Activated CD8-positive, alpha-beta memory T cell treated with anti-CD3 and anti-CD28 coated beads for 4 hours (primary cell): ENCODE data around the gene APCDD1L.

ENCODE experiments used
- DNase-seq, 2 donors: peaks; one replicate each; pipeline ENCODE4 v3.0.0-alpha.2; 2020; ENCODE audit warnings: low read depth in 2 of 2

APCDD1L gene

GRCh38 chr20:58467572-58468527 is 47.3 kb downstream of the APCDD1L start:
- no peak for DNase-seq

GRCh38 chr20:58466729-58467571 is 48.2 kb downstream of the APCDD1L start:
- no peak for DNase-seq

DNA sequence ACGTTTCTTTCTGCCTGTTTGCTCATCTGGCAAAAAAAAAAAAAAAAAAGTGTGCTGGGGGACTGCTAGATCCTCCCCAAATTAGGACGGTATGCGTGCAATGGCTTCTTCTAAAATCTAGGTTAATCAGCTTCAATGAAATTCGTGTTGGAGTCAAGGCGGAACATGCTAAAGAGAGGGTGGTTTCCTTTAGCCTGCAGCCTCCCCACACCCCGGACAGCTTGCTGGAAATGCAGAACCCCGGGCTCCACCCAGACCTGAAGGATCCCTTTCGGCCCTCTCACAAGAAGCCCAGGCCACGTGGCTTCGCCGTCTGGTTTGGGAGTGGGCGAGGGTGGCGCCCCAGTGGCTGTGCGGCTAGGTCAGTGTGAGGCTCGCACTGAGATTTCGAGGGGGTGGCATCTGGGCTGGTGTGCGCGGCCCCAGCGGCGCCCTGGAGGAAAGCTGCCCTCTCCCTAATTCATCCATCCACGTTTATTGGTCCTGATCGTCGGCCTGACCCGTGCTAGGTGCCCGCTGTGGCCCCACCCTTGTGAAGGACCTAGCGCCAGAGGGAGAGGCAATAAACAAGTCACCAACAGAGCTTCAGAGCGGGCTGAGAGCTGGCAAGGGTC is 49.0 kb downstream of the APCDD1L start:
- DNase-seq = no peak

DNA sequence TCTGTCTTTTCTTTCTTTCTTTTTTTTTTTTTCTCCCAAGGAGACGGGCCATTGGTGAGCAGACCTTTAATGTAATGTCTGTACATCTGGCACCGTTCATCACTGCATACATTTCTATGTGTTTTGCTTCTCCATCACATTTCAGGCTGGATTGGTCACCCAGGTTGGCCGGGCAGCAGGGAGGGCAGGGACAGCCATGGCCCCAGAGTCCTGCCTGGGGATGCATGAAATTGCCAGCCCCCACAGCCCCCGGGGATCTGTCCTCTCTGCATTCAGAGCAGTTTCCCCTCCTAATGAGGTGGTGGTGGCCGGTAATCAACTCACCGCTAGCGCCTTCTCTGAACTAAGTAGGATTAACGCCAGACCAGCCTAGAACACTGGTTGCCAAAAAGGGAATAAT is 50.4 kb downstream of the APCDD1L start:
- no peak for DNase-seq

DNA sequence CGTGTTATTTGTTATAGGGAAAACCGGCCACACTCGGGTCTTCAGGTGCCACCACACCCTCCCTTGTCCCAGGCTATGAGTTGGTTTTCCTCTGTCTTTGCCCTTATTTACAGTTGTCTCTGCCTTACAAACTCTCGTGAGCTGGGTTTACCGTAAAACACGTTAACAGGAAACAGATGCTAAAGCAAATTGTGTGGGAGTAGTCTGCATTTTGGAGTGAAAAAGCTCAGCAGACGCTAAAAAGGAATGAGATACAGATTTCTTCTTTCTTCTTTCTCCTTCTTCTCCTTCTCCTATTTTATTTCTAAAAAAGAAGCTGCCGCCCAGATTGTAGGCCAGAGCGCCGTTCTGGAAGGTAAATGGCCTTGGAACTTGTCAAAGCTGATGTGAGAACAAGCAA is 51.9 kb downstream of the APCDD1L start:
- no peak for DNase-seq

GRCh38 chr20:58461899-58462298 is 53.3 kb downstream of the APCDD1L start:
- DNase-seq = no peak

- DNase-seq = no peak
These were observed 54.1 kb downstream of the APCDD1L start for GRCh38 chr20:58461104-58461503.

- no peak for DNase-seq
These were observed 56.0 kb downstream of the APCDD1L start for GRCh38 chr20:58459058-58459750.

GRCh38 chr20:58458342-58459057 is 56.7 kb downstream of the APCDD1L start:
- DNase-seq = no peak

- no peak for DNase-seq
These were observed 58.0 kb downstream of the APCDD1L start for GRCh38 chr20:58457083-58457695.

DNA sequence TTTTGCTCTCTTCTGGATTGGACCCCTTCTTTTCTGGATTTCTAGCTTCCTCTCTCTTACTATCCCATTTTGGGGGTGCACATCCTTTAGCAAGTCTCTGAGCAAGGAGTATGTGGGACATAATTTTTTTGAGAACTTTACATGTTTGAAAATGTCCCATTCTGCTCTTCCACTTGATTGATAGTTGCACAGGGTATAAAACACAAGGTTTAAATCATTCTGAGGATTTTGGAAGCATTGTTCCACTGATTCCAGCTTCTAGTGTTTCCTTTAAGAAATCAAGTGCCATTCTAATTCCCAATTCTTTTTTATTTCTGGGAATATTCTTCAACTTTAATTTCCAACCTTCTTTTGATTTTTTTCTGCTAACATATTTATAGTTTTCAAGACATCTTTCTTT is 60.7 kb downstream of the APCDD1L start:
- no peak for DNase-seq

- no peak for DNase-seq
These were observed 61.8 kb downstream of the APCDD1L start for GRCh38 chr20:58453391-58453790.

DNA sequence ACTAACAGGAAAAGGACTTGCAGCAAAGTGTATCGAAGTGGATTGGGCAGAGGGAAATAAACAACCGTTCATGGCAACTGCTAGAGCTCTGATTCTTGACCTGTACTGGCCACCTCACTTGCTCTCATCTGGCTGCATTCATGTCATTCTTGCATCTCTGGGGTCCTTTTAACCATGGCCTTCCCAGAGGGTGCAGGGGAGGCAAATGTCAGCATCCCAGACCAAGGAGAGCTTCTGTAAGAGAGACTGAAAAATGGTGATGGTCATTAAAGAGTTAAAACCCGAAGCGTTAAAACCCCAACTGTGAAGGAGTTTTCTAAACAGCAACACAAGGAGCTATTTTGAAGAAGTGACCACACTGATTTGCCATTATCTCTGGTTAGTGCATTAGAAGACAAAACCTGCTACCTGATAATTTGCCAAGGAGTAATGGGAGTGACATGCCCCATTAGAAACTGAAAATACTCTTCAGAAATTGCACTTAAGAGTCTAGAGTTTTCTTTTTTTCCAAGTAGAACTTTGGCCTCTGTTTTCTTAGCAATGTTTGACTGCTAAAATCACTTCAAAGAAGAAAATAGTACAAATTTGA is 62.4 kb downstream of the APCDD1L start:
- no peak for DNase-seq

DNA sequence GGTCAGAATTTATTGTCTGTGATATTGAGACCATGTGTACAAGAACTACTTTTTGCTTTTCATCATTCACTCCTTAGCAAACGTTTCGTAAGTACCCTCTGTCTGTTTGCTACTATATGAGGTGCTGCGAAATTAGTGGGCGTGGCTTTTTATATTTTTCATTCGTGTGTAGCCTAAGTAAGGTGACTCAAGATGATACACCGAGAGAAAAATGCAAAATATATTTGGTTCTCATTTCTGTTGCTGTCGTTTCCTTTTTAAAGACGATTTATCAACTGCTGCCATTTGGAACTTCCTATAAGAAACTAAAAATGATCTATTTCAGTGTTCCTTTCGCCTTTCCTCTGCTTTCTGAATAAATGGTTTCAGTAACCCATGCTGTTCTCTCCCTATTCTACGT is 64.9 kb downstream of the APCDD1L start:
- no peak for DNase-seq

- no peak for DNase-seq
These were observed 65.4 kb downstream of the APCDD1L start for GRCh38 chr20:58449681-58450221.

GRCh38 chr20:58448958-58449357 is 66.2 kb downstream of the APCDD1L start:
- no peak for DNase-seq

DNA sequence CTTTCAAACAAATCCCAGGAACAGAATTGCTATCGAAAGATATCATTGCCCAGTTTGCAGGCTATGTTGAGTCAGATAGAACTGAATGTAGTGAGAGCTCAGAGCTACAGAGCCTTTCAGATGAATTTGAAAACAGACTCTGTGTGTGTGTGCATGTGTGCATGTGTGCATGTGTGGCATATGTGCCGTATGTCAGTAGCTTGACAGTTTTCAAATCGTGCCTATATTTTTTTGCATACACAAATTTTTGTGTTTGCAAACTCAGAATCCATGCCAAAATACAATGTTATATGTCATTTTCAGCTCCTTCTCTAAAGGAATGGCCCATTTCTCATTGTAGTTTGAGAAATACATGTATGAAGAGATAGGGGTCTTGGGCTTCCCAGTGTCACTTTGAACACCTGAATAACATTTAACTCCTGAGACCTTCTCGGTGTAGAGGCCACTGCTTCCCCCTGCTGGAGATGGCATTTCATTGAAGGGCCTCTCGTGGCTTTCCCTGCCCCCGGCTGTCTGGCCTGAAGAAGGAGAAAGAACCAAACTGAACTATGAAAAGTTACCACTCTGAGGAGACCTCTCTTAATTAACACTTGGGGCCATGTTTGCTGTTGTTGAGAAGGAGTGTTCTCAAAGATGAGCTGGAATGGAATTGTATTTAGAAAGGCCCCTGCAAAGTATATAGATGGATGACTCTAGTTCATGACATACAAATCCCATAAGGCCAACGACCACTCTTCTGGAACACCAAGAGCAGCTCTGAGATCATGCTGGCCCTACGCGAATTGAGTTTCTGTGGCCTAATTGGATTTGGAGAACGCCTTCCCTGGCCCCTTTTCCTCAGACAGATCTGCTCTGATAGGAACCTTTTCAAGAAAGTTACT is 67.4 kb downstream of the APCDD1L start:
- peak; percentile 5 to 10 for DNase-seq

DNA sequence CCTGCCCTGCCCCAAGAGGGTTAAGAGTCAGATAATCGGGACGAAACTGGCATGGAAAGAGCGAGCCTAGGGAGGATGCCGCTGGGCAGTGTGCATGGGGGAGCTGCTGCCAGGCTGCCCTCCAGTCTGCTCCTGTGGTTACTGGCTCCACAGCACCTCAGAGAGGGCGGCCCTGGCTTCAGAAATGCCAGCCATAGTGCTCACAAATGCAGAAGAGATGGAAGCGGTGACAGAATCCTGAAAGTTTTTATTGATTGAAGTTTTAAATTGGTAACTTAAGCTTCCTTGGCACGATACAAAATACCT is 68.3 kb downstream of the APCDD1L start:
- no peak for DNase-seq
